SK-N-SH (cell line): ENCODE data around the gene TBL1XR1.

Experiments used
- CTCF ChIP-seq: fragments of 200-600 bp; sonication (generic); IDR thresholded peaks from 2 replicates; pipeline ENCODE4 v1.6.1; 2017; ENCODE audit warnings: antibody characterized with exemption, mild to moderate bottlenecking, moderate library complexity
- ELF1 ChIP-seq: IDR thresholded peaks from 2 replicates; pipeline ENCODE4 v1.4.0; 2012
- FOXM1 ChIP-seq: IDR thresholded peaks from 2 replicates; pipeline ENCODE4 v1.4.0; 2012; ENCODE audit warnings: low read depth, mild to moderate bottlenecking
- GATA2 ChIP-seq: sonication (generic); formaldehyde crosslinking; IDR thresholded peaks from 2 replicates; pipeline ENCODE4 v1.5.0; 2020; ENCODE audit warnings: mild to moderate bottlenecking, missing genetic modification reagents
- JUND ChIP-seq: IDR thresholded peaks from 2 replicates; pipeline ENCODE4 v1.4.0; 2012
- PBX3 ChIP-seq: IDR thresholded peaks from 2 replicates; pipeline ENCODE4; 2012
- POLR2AphosphoS5 ChIP-seq: IDR thresholded peaks from 2 replicates; pipeline ENCODE4 v1.6.1; 2012; ENCODE audit warnings: low read depth, low read length
- RAD21 ChIP-seq: IDR thresholded peaks from 2 replicates; pipeline ENCODE4 v1.6.1; 2012; ENCODE audit warnings: mild to moderate bottlenecking, low read length
- SIN3A ChIP-seq: IDR thresholded peaks from 2 replicates; pipeline ENCODE4 v1.6.1; 2012; ENCODE audit warnings: low read depth, mild to moderate bottlenecking, low read length, moderate library complexity, borderline replicate concordance
- TCF12 ChIP-seq: IDR thresholded peaks from 2 replicates; pipeline ENCODE4 v1.4.0; 2012

- TF ChIP-seq CTCF = no peak
- TF ChIP-seq GATA2 (CRISPR knock-in tag) = no peak
- TF ChIP-seq ELF1 = no peak
- no peak for TF ChIP-seq POLR2AphosphoS5
- no peak for TF ChIP-seq PBX3
- TF ChIP-seq RAD21 = no peak
- TF ChIP-seq FOXM1 = no peak
- TF ChIP-seq JUND = no peak
- TF ChIP-seq SIN3A = no peak
- TF ChIP-seq TCF12 = no peak
Measured at GRCh38 chr3:177053107-177053506, 144.2 kb downstream of the TBL1XR1 start.
